ENCODE data around the gene GYPC. TPM values are rescaled to one million over a fixed set of nuclear protein-coding genes. Genes with fewer than 3 reads are reported as not detected.
"Not testable (repeated sequence)": the region's sequence is repeated elsewhere in the genome, so short reads cannot be mapped to it uniquely, and the experiment has no call there.

GYPC gene
- total RNA-seq, 4 donors from 2014 or later, result 19.1 to 40.2 (median 28.5) TPM

- in situ Hi-C loops (cut with MboI; ENCODE audit: low pct_ligation_motif_present in 1 of 4, low pct_unique_long_range_greater_than_20kb in 1 of 4, low sequenced_read_pairs in 3 of 4) (no loop called here), intact Hi-C loops (cut with DNase I; ENCODE audit: low total_unique reads) (no loop called here)
- Histone ChIP-seq H3K4me3 (no peak overlapping the region), H3K4me1 (no peaks in the 10 kb centered on the region), H3K9me3 (no peaks in the 10 kb centered on the region), H3K27ac (no peak overlapping the region), H3K36me3 (no peaks in the 10 kb centered on the region), H3K27me3 (no peaks in the 10 kb centered on the region)
- TF ChIP-seq EP300 (IDR thresholded peaks at IDR 0.05; ENCODE audit: low read depth) (no peak), CTCF (IDR thresholded peaks at IDR 0.05) (no peak), POLR2AphosphoS5 (IDR thresholded peaks at IDR 0.05) (no peak), POLR2A (IDR thresholded peaks at IDR 0.05) (no peak)
- WGBS, 2 donors (ENCODE audit: low coverage in 1 of 2), result 88 to 100% methylated on average over 1 of the region's 1 CpG
- no peak for DNase-seq
Measured at GRCh38 chr2:126645211-126645618, 10.7 kb upstream of the GYPC start.

- in situ Hi-C loops (cut with MboI; ENCODE audit: low pct_ligation_motif_present in 1 of 4, low pct_unique_long_range_greater_than_20kb in 1 of 4, low sequenced_read_pairs in 3 of 4) (no loop called here), intact Hi-C loops (cut with DNase I; ENCODE audit: low total_unique reads) (no loop called here)
- H3K4me1 ChIP-seq, result no peaks in the 10 kb centered on the region
- no peak overlapping the region for H3K27ac ChIP-seq
- 75 to 84% methylated on average over 2 to 3 of the region's 3 CpGs for WGBS, 2 donors (ENCODE audit: low coverage in 1 of 2)
- H3K9me3 ChIP-seq, result no peaks in the 10 kb centered on the region
- H3K27me3 ChIP-seq, result no peaks in the 10 kb centered on the region
- H3K4me3 ChIP-seq, result no peak overlapping the region
- TF ChIP-seq CTCF (IDR thresholded peaks at IDR 0.05), result no peak
- no peak for TF ChIP-seq POLR2AphosphoS5 (IDR thresholded peaks at IDR 0.05)
- no peak for TF ChIP-seq POLR2A (IDR thresholded peaks at IDR 0.05)
- TF ChIP-seq EP300 (IDR thresholded peaks at IDR 0.05; ENCODE audit: low read depth), result no peak
- DNase-seq, result no peak
- H3K36me3 ChIP-seq, result no peaks in the 10 kb centered on the region
Measured at GRCh38 chr2:126646026-126646425, 9.9 kb upstream of the GYPC start.

- H3K4me3 ChIP-seq; H3K36me3 ChIP-seq; DNase-seq; intact Hi-C loops (cut with DNase I; ENCODE audit: low total_unique reads); H3K27ac ChIP-seq; H3K27me3 ChIP-seq; H3K4me1 ChIP-seq; in situ Hi-C loops (cut with MboI; ENCODE audit: low pct_ligation_motif_present in 1 of 4, low pct_unique_long_range_greater_than_20kb in 1 of 4, low sequenced_read_pairs in 3 of 4); H3K9me3 ChIP-seq: not testable (repeated sequence)
- WGBS, 2 donors (ENCODE audit: low coverage in 1 of 2), result 72% methylated on average over 1 of the region's 1 CpG; no CpG with 5 or more reads in 1 of the 2 donors
Measured at GRCh38 chr2:126647714-126648344, 8.1 kb upstream of the GYPC start.

GRCh38 chr2:126648345-126648786 lies 7.6 kb upstream of the GYPC start:
- DNase-seq; H3K27ac ChIP-seq; H3K36me3 ChIP-seq; intact Hi-C loops (cut with DNase I; ENCODE audit: low total_unique reads); H3K9me3 ChIP-seq; H3K27me3 ChIP-seq; H3K4me1 ChIP-seq; H3K4me3 ChIP-seq; in situ Hi-C loops (cut with MboI; ENCODE audit: low pct_ligation_motif_present in 1 of 4, low pct_unique_long_range_greater_than_20kb in 1 of 4, low sequenced_read_pairs in 3 of 4): not testable (repeated sequence)
- 88% methylated on average over 5 of the region's 5 CpGs; no CpG with 5 or more reads in 1 of the 2 donors for WGBS, 2 donors (ENCODE audit: low coverage in 1 of 2)

- TF ChIP-seq CTCF (IDR thresholded peaks at IDR 0.05) (no peak), EP300 (IDR thresholded peaks at IDR 0.05; ENCODE audit: low read depth) (no peak), POLR2A (IDR thresholded peaks at IDR 0.05) (no peak), POLR2AphosphoS5 (IDR thresholded peaks at IDR 0.05) (no peak)
- intact Hi-C loops (cut with DNase I; ENCODE audit: low total_unique reads), result no loop called here
- Histone ChIP-seq H3K9me3 (no peaks in the 10 kb centered on the region), H3K27ac (no peak overlapping the region), H3K27me3 (no peaks in the 10 kb centered on the region), H3K4me1 (no peaks in the 10 kb centered on the region), H3K36me3 (no peaks in the 10 kb centered on the region), H3K4me3 (no peak overlapping the region)
- in situ Hi-C loops (cut with MboI; ENCODE audit: low pct_ligation_motif_present in 1 of 4, low pct_unique_long_range_greater_than_20kb in 1 of 4, low sequenced_read_pairs in 3 of 4), result no loop called here
- no peak for DNase-seq
- WGBS, 2 donors (ENCODE audit: low coverage in 1 of 2), result 83 to 100% methylated on average over 1 of the region's 1 CpG
Measured at GRCh38 chr2:126649101-126649500, 6.9 kb upstream of the GYPC start.

All from transverse colon (tissue), 4 donors.